HG03045 (cell line): ENCODE results near the gene PPM1F.

ENCODE experiments used
- ATAC-seq: cut with Tn5 transposase; IDR thresholded peaks from one replicate; pipeline ENCODE4 v1.9.1; 2021; ENCODE audit warnings: mild to moderate bottlenecking, moderate library complexity; ENCODE audit not compliant: unreplicated experiment

The PPM1F gene

DNA sequence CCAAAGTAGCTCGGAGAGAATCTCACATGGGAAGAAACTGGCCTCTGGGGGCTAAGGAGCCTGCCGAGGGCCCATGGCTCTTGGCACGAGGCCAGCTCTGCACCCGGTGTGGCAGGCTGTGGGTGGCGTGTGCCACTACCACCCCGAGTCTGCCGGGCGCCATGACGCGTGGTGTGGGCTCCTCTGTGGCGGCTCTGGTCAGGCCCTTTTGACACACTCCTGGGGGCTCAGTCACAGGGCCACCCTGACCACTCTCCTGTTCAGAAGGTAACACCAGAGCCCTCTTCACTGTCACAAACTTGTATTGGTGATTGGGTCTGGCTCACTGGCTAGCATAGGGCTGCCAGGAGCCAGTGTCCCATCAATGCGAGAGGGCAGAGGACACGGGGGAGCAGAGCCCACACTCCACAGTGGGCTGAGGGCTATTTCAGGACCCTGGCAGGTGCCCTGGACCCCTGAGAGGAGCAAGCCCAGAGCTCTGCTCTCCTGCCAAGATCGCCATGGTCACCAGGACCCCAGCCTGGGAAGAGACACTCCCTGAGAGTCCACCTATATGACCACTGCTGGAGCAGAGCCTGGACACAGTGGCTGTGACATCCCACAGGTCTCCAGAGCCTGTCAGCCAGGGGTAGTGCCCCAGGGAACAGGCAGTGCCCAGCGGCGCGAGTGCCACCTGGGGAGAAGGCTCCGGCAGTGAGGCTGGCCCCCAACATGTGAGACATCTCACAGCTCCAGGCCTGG, 8.6 kb upstream of the PPM1F start:
- no peak for ATAC-seq

- no peak for ATAC-seq
These were observed 7.8 kb upstream of the PPM1F start for GRCh38 chr22:21960200-21961126.

- ATAC-seq, result no peak
These were observed 6.8 kb upstream of the PPM1F start for GRCh38 chr22:21959274-21960074.

GRCh38 chr22:21958360-21959273, 6.0 kb upstream of the PPM1F start:
- ATAC-seq, result no peak

DNA sequence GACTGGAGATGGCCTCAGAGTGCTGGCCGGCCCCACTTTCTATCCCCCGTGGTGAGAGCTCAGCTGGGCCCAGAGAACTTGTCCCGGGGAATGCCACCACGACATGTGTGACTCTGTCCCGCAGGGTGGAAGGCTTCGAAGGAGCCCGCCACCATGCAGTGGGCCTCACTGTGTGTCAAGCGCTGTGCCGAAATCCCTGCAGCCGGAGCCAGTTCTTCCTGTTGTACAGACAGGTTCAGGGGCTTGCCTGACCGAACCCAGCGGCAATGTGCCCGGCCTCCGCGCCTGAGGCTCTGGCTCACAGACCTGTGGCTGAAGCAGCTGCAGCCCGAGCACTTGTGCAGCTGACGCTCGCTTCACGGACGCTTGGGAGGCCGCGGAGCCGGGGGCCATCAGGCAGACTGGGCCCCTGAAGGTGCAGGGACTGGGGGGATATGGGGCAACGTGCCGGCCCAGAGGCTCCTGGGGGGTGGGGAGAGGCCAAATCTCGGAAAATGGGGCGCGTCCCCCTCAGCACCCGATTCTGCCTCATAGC, 650 bp downstream of the PPM1F start:
- no peak for ATAC-seq

- no peak for ATAC-seq
These were observed 1.6 kb downstream of the PPM1F start for GRCh38 chr22:21951062-21951461.

DNA sequence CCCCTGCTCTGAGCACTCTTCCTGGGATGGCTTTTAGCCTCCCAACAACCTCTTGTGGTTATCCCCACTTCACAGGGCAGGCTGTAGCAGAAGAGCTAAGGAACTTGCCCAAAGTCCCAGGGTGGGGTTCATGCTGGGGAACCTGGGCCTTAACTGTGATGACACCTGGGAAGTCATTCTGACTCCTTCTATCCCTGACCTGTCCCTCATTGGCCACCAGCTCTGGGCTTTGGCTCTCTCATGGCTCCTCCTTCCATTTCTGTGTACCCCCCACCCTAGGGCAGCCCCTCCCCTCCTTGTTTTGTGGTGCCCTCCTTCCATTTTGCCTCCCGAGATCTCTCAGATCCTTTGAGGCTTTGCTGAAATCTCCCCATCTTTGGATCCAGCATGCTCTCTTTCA, 2.7 kb downstream of the PPM1F start:
- no peak for ATAC-seq

- ATAC-seq, result no peak
These were observed 3.1 kb downstream of the PPM1F start for GRCh38 chr22:21949569-21949918.

DNA sequence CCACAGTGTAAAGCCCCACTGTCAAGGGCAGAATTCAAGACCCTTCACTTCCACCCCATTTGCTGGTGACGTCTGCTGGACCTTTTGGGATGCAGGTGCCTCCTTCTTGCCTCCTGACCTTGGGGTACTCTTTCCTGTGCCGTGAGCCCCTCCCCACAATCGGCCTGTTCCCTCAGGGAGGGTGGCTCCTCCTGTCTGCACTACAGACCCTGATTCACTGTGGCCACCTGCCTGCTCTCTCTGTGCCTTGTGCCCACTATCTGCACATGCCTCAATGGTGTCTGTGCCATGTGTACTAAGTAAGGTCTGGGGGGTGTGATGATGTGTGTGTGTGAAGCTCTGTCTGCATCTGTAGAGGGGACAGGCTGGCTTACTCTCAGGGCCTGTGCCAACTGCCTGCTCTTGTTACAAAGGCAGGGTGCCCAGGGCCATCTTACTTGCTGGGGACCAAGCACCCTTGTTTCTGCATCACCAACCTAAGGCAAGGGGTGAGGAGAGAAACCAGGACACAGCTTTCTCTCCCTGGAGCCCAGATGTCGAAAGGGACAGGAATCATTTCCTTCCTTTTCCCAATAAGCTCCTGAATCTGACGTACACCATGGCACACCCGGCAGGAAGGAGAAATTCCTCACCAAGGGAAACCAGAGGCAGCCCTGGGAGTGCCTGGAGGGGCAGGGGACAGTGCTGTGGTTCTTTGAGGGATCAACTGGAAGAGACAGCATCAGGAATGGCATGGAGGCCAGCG, 3.7 kb downstream of the PPM1F start:
- ATAC-seq, result no peak

- ATAC-seq, result no peak
These were observed 4.3 kb downstream of the PPM1F start for GRCh38 chr22:21948390-21948789.

DNA sequence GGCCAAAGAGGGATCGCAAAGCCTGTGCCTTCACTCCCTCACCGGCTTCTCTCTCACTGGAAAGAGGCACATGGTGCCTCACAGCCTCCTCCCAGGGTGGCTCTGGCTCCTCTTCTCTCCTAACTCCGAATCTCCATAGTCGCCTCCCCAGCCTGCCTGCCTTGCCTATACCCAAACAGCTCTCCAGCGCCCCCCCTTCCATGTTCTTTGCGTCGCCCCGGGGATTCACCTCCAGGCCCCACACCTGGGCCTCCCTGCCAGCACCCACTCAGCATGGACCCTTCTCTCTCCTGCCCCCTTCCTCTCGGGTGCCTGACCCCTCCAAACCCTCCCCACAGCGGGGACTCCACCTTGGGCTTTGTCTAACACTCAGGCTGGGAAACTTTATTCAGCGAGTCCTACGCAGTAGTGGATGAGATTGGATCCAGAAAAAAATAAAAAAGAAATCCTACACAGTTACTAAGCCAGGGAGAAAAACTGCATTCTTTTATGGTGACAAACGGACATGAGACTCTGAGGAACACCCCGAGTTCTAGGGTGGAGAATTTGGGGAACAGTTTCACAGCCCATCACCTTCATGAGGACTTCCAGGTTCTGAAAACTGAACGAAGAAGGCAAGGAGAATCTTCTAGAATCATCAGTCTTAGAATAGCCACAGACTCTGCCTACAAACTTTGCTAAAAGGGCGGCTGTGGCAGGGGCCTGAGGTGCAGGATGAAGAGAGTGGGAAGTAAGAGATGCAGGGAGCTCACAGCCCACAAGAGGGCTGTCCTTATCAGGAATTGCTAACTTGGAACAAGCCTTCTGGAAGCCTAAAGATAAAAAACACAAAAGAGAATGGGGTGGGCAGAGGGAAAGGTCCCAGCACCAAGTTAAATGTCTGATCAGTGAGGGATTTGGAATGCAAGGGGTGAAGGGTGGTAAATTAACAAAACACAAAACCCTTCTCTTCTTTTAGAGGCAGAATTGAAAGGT, 5.3 kb downstream of the PPM1F start:
- no peak for ATAC-seq

DNA sequence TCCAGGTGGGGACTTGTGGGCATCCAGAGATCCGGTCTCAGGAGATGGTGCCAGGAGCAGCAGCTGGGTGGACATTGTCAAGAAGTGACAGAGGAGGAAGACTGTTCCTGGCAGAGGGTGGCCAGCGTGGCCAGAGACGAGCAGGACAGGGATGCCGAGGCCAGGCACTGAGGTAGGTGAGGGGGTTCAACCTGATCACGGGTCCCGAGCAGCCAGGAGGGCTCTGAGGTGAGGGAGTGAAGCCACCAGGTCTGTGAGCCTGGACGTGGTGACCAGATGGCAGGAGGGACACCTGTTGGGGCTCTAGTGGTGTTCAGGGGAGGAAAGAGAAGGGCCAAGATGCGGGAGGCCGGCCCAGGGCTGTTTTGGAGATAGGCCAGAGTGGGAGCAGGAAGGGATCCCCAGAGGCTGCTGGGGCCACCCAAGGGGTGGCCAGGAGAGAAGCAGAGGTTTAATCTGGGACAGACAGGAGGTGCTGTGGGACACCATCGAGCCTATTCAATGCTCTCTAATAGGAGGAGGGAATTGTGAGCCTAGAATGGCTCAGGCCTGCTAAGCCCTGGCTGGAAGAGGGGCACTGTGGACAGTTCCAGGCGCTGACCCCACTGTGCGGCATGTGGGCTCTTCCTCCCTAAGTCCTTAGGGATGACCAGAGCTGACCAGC, 6.3 kb downstream of the PPM1F start:
- ATAC-seq, result no peak

DNA sequence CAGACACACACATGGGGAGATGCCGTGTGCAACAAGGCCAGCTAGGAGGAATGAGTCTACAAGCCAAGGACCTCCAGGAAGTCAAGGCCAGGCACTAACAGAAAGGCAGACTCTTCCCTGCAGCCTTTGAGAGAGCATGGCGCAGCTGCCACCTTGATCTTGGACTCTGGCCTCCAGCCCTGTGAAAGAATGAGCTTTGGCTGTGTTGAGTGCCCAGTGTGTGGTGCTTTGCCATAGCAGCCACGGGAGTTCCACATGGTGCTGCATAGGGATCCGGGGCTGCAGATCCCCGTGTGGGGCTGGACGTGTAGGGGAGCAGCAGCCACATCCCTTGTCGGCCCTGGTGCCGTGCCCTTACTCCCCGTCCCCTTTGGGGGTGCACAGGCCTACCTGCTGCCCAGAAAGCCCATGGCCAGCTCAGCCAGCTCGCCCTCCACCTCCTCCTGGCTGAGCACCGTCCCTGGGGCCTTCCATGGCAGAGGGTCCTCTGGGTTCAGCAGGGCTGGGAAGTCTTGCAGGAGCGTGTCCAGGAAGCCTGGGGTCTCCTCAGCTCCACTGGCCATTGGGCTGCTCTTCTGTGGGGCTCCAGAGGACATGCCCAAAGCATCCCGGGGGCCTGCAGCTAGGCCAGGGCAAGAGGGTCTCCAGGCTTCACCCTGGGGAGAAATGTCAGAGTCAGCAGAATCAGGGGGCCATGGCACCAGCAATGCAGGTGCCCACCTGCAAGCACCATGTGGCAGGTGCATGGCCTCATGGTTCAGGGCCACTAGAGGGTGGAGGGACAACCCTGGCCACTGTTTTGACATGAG, 7.0 kb downstream of the PPM1F start:
- ATAC-seq, result no peak

- ATAC-seq, result no peak
These were observed 7.8 kb downstream of the PPM1F start for GRCh38 chr22:21944871-21945270.

GRCh38 chr22:21943571-21944448, 8.8 kb downstream of the PPM1F start:
- ATAC-seq, result no peak
